HG02588 (cell line): ENCODE results near the gene TESK2.
"Not testable (repeated sequence)": the region's sequence is repeated elsewhere in the genome, so short reads cannot be mapped to it uniquely, and the experiment has no call there.

Experiments
- ATAC-seq: cut with Tn5 transposase; IDR thresholded peaks from one replicate; pipeline ENCODE4 v1.9.1; 2021; ENCODE audit warnings: mild to moderate bottlenecking, moderate library complexity; ENCODE audit not compliant: unreplicated experiment

TESK2 gene

DNA sequence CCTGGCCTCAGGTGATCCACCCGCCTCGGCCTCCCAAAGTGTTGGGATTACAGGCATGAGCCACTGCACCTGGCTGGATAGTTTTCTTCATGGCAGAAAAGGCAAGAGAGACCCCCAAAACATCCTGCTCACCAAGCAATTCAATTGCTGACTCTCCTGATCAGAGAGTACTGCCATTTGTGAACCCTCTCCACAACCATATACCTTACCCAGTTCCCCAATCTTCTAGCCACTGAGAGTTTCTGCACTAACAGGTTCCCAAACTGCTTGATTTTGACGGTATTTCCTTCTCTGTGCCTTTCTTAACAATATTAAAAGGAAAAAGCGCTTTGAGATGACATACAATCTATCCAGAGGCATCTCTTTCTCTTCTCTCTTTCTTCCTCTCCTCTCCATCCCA, 110.8 kb downstream of the TESK2 start:
- no peak for ATAC-seq

DNA sequence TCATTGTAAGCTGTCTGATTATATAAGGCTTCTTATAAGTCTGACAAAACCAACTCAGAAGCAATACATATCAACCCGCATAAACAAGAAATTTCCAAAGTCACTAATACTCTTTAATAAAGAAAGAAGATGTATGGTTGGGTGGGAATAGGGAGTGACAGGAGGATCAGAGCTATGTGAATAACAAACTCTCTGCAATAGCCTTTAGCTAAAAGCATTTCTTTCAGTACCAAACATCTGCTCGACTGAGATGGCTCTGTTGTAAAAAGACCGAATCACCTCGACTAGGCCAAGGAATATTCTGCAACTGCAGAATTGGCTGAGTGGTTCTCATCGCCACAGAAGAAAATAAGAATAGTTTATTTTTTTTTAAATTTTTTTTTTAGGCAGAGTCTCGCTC, 111.4 kb downstream of the TESK2 start:
- ATAC-seq: no peak

DNA sequence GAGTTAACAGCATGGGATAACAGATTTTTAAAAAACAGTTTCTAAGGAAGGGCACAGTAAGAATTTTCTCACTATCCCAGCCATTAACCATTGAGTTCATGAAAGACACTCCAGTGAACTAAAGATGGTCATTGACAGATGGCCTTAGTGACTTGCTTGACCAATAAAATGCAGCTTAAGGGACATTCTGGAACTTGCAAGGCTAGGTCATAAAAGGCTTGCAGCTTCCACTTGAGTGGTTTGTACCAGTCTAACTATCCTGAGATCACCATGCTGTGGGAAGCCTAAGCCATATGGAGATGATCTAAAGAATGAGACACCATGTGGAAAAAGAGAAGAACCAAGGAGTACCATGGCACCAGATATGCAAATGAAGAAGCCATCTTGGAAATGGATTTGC, 112.8 kb downstream of the TESK2 start:
- ATAC-seq: no peak

DNA sequence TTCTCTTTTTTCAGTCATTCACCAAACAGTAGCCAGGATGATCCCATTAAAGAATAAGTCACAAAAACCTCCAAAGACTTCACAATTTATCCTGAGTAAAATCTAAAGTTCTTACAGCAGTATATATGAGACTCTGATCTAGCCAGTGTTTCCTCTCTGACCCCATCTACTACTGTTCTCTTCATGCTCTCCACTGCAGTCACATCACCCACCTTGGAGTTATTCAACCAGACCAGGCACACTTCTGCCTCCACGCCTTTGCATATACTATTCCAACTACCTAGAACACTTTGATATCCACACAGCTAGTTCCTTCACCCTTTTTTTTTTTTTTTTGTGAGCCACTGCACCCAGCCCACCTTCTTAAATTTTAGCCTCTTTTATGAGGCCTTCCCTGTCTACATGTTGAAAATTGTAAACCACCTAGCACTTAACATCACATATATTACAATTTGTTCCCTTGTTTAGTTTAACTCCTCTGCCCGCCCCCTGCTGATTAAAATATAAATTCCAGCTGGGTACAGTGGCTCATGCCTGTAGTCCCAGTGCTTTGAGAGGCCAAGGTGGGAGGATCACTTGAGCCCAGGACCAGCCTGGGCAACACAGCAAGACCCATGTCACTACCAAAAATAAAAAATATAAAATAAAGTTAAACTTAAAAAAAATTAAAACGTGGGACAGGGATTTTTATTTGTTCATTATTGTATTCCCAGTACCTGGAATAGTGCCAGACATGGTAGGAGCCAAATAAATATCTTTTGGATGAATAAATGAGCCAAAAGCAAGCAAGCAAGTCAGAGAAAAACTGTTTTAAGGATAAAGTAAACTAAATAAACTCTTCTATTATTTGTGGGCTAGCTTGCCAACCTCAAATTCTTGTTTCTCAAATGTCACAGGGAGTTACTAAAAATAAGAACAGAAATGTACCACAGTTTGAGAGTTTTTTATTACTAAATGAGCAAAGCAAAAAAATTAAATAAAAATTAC, 115.6 kb downstream of the TESK2 start:
- no peak for ATAC-seq

DNA sequence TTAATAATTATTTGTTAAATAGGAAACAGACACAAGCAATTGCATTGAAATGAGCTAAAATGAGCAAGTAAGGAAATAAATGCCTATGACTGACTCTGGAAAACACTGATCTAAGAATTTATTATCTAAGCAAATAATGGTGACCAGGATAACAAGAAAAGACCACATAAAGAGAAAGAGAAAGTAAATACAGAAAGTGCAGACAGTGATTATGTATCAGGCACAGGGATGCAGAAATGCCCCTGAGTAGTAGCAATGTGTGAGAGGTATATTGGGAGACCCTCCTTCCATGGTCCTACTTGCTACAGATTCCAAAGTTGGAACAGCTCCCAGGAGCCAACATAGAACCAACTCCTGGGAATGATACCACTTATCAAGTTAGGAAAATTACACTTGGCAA, 117.4 kb downstream of the TESK2 start:
- no peak for ATAC-seq

DNA sequence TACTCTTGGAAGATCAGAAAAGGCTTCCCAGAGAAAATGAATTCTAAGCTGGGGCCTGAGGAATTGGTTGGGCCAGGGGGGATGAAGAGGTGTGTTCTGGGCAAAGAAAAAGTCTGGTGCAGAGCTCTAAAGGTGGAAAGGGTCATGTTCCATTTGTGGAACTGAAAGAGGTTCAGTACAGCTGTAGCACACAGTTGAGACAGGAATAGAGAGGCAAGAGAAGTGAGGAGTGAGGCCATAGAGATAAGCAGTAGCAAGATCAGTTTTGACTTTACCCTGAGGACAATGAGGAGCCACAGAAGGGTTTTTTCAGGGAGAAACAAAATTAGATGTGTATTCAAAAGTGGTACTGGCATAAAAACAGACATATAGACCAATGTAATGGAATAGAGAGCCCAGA, 120.4 kb downstream of the TESK2 start:
- no peak for ATAC-seq

DNA sequence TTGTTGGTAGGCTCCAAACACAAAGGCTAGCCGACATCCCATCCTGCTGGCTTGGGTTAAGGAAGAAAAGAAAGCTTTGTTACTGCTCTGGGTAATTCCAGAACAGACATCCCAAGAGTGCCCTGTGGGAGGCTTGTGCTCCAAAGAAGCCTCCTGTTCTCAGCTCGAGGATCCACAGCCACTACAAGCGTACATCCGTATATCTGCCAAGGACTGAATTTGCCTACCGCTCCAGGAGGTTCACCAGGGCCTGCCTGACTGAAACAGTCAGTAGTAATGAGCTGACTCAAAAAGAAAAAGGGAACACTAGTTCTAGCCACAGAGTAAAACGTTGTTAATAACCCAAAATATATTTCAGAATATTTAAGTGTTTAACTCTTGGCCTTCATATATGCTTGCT, 125.9 kb downstream of the TESK2 start:
- peak; percentile 63 for ATAC-seq

DNA sequence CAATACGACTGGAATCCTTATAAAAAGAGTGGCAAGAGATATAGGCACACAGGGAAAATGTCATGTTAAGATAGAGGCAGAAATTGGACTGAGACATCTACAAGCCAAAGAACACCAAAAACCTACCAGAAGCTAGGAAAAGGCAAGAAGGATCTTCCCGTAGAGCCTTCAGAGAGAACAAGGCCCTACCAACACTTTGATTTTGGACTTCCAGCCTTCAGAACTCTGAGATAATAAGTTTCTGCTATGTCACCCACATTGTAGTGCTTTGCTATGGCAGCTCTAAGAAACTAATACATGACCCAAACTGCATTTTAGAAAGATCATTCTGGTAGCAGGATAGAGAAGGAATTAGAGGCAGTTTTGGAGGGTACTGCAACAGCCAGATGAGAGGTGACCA, 126.7 kb downstream of the TESK2 start:
- ATAC-seq: no peak

DNA sequence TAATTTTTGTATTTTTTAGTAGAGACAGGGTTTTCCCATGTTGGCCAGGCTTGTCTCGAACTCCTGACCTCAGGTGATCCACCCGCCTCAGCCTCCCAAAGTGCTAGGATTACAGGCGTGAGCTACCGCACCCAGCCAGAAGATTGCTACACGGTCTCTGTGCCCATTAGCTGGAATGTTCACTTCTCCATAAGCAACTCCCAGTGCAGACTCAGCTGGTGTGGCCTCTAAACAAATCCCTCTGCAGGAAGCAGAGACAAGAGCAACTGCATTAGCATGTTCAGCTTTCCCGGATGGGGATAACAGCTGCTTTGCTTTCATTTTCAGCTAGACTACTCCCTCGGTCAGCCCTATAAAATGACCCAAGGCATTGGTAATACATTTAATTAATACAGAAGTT, 130.0 kb downstream of the TESK2 start:
- not testable (repeated sequence) for ATAC-seq

DNA sequence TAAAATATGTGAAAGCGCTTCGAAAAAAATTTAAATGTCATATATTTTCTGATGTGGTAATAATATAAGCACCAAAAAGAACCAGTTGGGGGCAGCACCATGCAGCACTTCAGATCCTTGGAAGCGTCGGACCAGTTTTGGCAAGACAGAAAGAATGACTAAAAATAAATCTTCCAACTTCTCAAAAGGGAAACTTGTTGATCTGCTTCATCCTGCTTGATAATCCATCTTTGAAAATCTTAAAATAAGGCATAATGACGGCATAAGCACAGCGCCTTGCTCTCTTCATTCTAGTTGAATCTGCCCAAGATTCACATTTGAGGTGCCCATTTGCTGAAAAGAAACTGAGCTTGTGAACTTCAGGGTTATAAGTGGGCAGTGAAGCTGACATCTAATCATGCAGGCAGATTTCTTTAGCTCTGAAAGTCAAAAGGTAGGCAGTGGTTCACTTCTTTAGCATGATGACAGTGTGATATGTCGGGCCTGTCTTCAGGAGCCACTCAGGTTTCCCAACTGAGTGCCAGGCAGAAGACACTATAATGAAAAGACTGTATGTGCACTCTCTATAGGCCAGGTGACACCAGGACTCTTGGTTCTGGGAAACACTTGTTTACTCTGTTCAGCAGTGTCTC, 131.0 kb downstream of the TESK2 start:
- ATAC-seq: no peak

DNA sequence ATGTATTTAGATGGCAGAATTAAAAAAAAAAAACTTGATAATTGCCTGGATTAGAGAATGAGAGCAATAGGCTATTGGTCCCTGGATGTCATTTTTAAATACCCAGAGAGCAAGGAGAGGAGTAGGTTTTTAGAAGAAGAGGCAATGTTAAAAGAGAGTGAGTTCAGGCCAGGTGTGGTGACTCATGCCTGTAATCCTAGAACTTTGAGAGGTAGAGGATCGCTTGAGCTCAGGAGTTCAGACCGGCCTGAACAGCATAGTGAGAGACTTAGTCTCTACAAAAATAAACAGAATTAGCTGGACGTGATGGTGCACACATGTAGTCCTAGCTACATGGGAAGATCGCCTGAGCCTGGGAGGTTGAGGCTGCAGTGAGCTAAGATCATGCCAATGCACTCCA, 134.8 kb downstream of the TESK2 start:
- no peak for ATAC-seq

DNA sequence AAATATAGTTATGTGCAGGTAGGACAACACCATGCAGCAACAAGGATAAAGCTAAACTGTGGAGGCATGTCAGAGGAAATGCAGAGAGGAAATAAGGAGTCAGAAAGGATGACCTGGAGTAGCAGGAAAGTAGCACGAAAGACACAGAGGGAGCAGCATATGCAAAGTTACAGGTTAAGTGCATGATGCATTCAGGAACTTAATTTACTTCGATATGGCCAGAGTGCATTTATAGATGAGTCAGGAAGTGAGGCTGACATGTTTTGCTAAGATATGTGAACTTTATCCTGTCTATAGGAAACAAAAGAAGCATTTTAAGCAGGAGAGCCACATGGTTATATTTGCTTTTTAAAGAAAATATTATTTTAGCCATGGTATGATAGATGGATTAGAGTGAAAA, 135.3 kb downstream of the TESK2 start:
- no peak for ATAC-seq

DNA sequence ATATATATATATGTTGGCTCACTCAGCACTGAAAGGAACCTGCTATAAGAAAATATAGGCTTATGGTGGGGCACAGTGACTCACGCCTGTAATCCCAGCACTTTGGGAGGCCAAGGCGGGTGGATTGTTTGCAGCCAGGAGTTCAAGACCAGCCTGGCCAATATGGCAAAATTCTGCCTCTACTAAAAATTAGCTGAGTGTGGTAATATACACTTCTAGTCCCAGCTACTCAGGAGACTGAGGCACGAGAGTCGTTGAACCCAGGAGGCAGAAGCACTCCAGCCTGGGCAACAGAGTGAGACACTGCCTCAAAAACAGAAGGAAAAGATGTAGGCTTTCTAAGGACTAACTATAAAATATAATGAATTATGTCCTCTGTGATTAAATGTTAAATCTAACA, 136.1 kb downstream of the TESK2 start:
- no peak for ATAC-seq

DNA sequence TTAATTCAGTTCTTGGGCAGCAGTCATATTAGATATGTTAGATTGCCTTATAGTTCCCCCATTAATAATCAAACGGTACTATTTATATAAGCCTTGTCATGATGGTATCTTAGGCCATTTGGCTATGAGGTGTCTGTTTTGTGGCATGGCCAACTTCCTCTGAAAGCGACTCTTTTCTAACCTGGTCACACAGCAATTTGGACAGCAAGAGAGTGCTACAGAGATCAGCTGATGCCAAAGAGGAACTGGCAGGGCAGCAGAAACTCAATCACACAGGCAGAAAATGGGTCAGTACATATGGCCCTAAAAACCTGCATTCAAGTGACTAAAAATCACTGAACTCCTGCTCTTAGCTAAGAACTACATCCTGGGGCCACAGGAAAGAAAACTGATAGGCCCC, 137.3 kb downstream of the TESK2 start:
- no peak for ATAC-seq

DNA sequence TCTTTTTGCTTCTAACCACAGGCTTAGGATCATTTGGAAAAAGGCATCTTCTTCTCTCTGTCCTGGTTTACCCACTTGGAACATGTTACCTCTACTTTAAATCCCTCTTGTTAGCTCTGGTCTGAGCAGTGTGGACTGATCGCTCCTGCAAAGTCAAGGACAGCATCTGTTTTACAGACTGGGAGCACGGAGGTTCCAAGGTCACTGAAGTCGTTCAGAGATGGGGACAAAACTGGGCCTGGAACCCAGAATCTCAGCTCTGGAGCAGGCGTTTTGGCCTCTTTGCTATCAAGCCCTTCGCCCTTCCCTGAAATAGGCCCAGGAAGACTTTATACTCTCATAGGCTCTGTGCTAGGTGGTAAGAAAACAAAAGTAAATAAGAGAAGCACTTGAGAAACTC, 139.5 kb downstream of the TESK2 start:
- no peak for ATAC-seq

DNA sequence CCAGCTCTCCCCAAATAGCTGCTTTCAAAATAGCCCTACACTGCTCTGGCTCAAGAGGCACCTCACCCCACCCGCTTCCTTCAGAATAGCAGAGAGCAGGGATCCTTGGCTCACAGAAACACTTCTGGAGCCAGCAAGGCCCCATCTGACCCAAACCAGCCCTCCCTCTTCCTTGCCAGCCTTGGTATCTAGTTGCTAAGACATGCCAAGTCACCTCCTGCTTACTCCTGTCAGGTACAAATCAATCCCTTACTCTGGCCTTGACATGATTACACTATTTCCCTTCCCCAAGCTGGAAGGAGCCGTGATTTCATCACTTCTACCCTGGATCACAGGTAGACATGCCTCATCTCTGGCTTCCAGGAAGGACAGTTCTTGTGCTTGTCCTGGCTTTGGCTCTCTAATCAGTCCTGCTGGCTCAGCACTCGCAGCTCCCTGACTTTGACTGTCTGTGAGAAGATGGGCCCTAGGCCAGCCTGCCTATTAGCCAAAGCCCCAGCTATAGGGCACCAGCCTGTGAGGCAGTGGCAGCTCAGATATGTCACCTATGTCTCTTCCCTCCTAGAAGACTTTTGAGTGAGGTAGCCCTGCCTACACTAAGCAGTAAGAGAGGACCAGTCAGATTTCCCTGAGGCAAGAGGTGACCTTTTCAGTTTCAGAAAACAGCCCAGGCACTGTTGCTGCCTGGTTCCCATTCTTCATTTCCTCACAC, 141.8 kb downstream of the TESK2 start:
- ATAC-seq: no peak

DNA sequence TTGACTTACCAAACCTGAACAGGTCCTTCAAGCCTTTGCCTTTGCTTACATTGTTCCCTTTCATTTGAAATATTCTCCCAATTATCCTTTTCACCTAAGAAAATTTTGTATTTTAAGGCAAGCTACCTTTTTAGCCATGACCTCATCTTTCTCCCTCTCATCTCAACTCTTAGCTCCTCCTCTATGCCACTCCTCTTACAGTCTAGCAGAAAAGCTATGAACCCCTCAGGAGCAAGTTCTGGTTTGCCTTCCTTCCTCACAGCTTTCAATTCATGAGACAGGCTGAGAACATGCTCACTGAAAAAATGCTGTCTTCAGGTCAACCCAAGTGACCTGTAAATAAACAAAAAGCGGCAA, 142.4 kb downstream of the TESK2 start:
- ATAC-seq: no peak

DNA sequence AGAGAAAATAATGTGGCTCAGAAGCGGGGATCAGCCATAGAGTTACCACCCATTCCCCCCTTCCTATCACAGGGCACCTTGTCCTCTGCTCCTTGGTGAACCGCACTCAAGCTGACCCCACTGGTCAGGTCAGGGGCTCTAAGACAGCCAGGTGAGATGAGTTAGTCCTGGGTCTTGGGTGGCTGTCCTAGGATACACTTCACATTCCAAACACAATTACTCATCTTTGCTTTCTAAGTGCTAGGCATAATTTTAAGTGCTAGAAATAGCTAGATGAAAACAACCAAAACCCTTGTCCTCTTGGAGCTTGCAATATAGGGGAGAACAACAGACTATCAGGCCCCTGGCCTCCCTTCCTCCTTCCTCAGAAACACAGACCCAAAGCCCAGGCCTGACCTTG, 142.9 kb downstream of the TESK2 start:
- ATAC-seq: no peak

DNA sequence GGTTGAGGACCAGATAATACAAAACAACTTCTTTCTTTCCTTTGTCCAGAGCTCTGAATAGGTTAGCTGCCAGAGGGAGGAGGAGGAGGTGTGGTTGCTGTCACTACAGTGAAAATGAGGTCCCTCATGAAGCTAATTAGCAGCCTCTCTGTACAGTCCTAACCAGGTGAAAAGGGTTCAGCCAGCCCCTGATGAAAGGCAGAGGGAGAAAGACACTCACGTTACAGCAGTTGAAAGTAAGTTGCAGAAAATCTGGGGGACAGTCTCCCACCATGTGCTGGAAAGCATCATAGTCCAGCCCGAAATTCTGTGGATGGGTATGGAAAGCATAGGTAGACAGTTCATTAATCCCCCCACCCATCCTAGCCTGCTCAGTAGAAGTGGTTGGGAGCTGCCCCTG, 144.5 kb downstream of the TESK2 start:
- ATAC-seq: no peak

DNA sequence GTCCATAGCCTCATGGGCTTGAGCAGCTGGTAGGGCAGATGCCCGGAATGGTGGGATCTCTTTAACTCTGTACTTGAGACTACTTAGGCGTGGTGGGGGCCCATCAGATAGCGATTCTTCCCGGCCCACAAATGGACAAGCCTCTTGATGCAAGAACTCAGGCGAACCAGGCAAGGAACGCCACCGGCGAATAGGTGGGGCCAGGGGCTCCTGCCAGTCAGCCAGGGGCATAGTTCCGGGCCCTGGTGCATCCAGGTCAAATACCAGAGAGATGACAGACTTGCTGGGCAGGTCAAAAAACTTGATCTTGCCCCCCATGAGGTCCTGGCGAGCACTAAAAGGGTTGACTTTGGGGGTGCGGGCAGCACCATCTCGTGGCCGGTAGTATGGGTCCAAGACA, 145.9 kb downstream of the TESK2 start:
- no peak for ATAC-seq

DNA sequence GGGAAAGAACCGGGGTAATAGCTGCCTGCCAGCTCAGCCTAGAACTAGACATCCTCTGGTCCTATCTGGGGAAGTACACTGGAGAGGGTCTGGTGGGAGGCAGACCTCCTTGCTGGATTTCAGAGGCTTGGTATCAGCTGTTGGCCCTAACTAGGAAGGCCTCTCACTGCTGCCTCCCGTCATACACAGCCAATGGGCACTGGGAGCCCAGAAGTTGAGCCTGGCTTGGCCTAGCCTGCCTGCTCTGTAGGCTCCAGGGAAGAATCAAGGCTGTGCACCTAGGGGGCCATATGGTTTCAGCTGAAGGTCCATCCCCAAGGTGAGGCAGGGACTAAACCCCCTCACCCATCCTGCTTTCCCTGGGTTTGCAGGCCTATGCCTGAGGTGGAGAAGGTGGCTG, 146.5 kb downstream of the TESK2 start:
- ATAC-seq: no peak
